H7 (cell line): Measurements from ENCODE around the gene LMO3. TPM values are rescaled to one million over a fixed set of nuclear protein-coding genes. Genes with fewer than 3 reads are reported as not detected.

ENCODE experiments used
- DNase-seq: peaks from one replicate; pipeline ENCODE4 v3.0.0; 2012
- H3K27me3 ChIP-seq: 2 replicates; pipeline ENCODE4 v1.6.0; 2011; ENCODE audit warnings: mild to moderate bottlenecking, low read length; ENCODE audit not compliant: control insufficient read depth, insufficient read depth
- H3K36me3 ChIP-seq: replicated peaks from 2 replicates; pipeline ENCODE4 v1.5.1; 2011; ENCODE audit warnings: low read length; ENCODE audit not compliant: control insufficient read depth, insufficient read depth
- H3K4me3 ChIP-seq: 2 replicates; pipeline ENCODE4 v1.5.1; 2011; ENCODE audit warnings: low read depth, mild to moderate bottlenecking, control low read depth, low read length, moderate library complexity; ENCODE audit not compliant: insufficient read depth
- total RNA-seq: library from RNA; depleted of rRNA; stranded (reverse); fragments of >200 nt; shearing (Covaris generic); gene quantifications from 2 replicates; pipeline ENCODE4 v1.2.3, GENCODE V29; 2014

LMO3 gene
- total RNA-seq, 1 experiment from 2014 or later, result 10.9 TPM

- Histone ChIP-seq H3K4me3 (peak overlapping the region; percentile 44), H3K27me3 (peaks cover 45% of the 10 kb centered on the region), H3K36me3 (no peaks in the 10 kb centered on the region)
- peak; percentile 19 for DNase-seq
These were observed 363 bp upstream of the LMO3 start for GRCh38 chr12:16606201-16606849.

GRCh38 chr12:16605642-16606116, 283 bp downstream of the LMO3 start:
- Histone ChIP-seq H3K4me3 (peak overlapping the region; percentile 44), H3K27me3 (peaks cover 45% of the 10 kb centered on the region), H3K36me3 (no peaks in the 10 kb centered on the region)
- DNase-seq, result peak; percentile 20

- peak overlapping the region; percentile 44 for H3K4me3 ChIP-seq
- peak; percentile 18 for DNase-seq
- H3K27me3 ChIP-seq, result peaks cover 42% of the 10 kb centered on the region
- H3K36me3 ChIP-seq, result no peaks in the 10 kb centered on the region
These were observed 1.2 kb downstream of the LMO3 start for GRCh38 chr12:16604596-16605252.

- no peaks in the 10 kb centered on the region for H3K36me3 ChIP-seq
- peak; percentile 22 for DNase-seq
- H3K4me3 ChIP-seq, result no peak overlapping the region
- peaks cover 36% of the 10 kb centered on the region for H3K27me3 ChIP-seq
These were observed 1.9 kb downstream of the LMO3 start for GRCh38 chr12:16603916-16604575.

GRCh38 chr12:16603260-16603915, 2.6 kb downstream of the LMO3 start:
- H3K36me3 ChIP-seq, result no peaks in the 10 kb centered on the region
- DNase-seq, result no peak
- H3K4me3 ChIP-seq, result no peak overlapping the region
- H3K27me3 ChIP-seq, result peaks cover 30% of the 10 kb centered on the region

GRCh38 chr12:16602412-16602811, 3.5 kb downstream of the LMO3 start:
- no peak for DNase-seq
- H3K36me3 ChIP-seq, result no peaks in the 10 kb centered on the region
- H3K4me3 ChIP-seq, result no peak overlapping the region
- peaks cover 23% of the 10 kb centered on the region for H3K27me3 ChIP-seq

GRCh38 chr12:16600525-16600924, 5.4 kb downstream of the LMO3 start:
- Histone ChIP-seq H3K4me3 (no peak overlapping the region), H3K27me3 (peaks cover 14% of the 10 kb centered on the region), H3K36me3 (no peaks in the 10 kb centered on the region)
- no peak for DNase-seq

GRCh38 chr12:16599081-16599480, 6.9 kb downstream of the LMO3 start:
- Histone ChIP-seq H3K4me3 (no peak overlapping the region), H3K36me3 (no peaks in the 10 kb centered on the region), H3K27me3 (peaks cover 2% of the 10 kb centered on the region; the same call in 1 of the 2 replicates)
- DNase-seq, result no peak

- no peaks in the 10 kb centered on the region for H3K36me3 ChIP-seq
- no peak overlapping the region for H3K4me3 ChIP-seq
- H3K27me3 ChIP-seq, result no peaks in the 10 kb centered on the region
- no peak for DNase-seq
These were observed 11.2 kb downstream of the LMO3 start for GRCh38 chr12:16594797-16595196.

GRCh38 chr12:16593546-16593945, 12.4 kb downstream of the LMO3 start:
- DNase-seq, result no peak
- Histone ChIP-seq H3K36me3 (no peaks in the 10 kb centered on the region), H3K27me3 (no peaks in the 10 kb centered on the region), H3K4me3 (no peak overlapping the region)

- no peaks in the 10 kb centered on the region for H3K36me3 ChIP-seq
- H3K27me3 ChIP-seq, result no peaks in the 10 kb centered on the region
- no peak overlapping the region for H3K4me3 ChIP-seq
- no peak for DNase-seq
These were observed 15.3 kb downstream of the LMO3 start for GRCh38 chr12:16590645-16591044.

- no peak overlapping the region for H3K4me3 ChIP-seq
- no peak for DNase-seq
- no peaks in the 10 kb centered on the region for H3K36me3 ChIP-seq
- H3K27me3 ChIP-seq, result no peaks in the 10 kb centered on the region
These were observed 17.1 kb downstream of the LMO3 start for GRCh38 chr12:16588812-16589211.

GRCh38 chr12:16587514-16587913, 18.4 kb downstream of the LMO3 start:
- DNase-seq, result no peak
- H3K27me3 ChIP-seq, result no peaks in the 10 kb centered on the region
- no peak overlapping the region for H3K4me3 ChIP-seq
- H3K36me3 ChIP-seq, result no peaks in the 10 kb centered on the region

- Histone ChIP-seq H3K27me3 (no peaks in the 10 kb centered on the region), H3K4me3 (no peak overlapping the region), H3K36me3 (no peaks in the 10 kb centered on the region)
- DNase-seq, result no peak
These were observed 18.9 kb downstream of the LMO3 start for GRCh38 chr12:16587110-16587453.
